SKM-1 (cell line): ENCODE data around the gene FCRLB.
"Not testable (repeated sequence)": the region's sequence is repeated elsewhere in the genome, so short reads cannot be mapped to it uniquely, and the experiment has no call there.

Experiments
- DNase-seq: peaks from one replicate; lab custom pipeline; 2025; ENCODE audit not compliant: unreplicated experiment; lab: John Stamatoyannopoulos, UW

Gene FCRLB, protein sequence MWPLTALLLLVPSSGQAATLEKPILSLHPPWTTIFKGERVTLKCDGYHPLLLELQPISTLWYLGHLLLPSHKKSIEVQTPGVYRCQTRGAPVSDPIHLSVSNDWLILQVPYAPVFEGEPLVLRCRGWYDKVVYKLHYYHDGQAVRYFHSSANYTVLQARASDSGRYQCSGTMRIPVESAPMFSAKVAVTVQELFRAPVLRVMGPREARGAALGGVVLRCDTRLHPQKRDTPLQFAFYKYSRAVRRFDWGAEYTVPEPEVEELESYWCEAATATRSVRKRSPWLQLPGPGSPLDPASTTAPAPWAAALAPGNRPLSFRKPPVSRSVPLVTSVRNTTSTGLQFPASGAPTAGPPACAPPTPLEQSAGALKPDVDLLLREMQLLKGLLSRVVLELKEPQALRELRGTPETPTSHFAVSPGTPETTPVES

DNA sequence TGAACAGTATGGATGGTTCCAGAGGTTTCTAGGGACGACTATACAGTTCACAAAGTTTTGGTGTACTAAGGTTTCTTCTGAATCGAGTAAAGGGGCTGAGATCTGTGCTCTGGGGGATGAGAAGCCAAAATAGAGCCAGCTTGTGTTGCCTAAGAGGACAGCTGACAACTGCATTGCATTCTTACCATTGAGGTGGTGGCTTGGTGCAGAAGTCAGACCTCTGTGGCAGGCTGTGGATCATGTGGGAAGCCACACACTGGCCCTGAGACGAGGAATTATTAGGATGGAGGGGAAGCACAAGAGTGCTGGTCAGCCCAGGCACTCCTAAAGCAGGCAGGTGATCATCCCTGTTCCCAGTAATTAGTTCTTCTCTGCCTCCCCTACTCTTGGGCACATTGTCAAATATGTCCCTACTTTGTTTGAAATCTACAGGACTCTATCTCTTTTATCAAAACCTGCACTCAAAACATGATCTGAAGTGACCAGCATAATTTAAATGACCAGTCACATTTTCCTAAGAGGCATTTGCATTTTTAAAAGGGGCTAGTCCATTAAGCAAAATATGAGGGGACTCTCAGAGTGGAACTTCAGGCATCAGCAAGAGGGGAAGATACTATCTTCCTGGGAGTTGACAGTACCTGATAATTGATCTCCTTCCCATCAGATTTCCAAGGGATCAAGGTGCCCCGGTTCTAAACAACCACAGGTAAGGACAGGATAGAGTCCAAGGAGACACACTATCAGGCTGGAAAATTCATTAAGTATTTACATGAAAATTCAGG, at the start of gene FCRLB:
FCRLB (plus strand) TSS at position 589 of the 782 bp plus-strand sequence. CDS start 1,129 bp downstream, outside the sequence.
- DNase-seq: no peak

GRCh38 chr1:161673437-161673836, 47.9 kb upstream of the FCRLB start:
- DNase-seq: not testable (repeated sequence)

GRCh38 chr1:161674447-161674846, 46.9 kb upstream of the FCRLB start:
- DNase-seq: not testable (repeated sequence)

- not testable (repeated sequence) for DNase-seq
Observed at GRCh38 chr1:161674908-161675307, 46.4 kb upstream of the FCRLB start.

GRCh38 chr1:161676441-161676840, 44.9 kb upstream of the FCRLB start:
- no peak for DNase-seq

GRCh38 chr1:161676958-161677689, 44.2 kb upstream of the FCRLB start:
- DNase-seq: no peak

DNA sequence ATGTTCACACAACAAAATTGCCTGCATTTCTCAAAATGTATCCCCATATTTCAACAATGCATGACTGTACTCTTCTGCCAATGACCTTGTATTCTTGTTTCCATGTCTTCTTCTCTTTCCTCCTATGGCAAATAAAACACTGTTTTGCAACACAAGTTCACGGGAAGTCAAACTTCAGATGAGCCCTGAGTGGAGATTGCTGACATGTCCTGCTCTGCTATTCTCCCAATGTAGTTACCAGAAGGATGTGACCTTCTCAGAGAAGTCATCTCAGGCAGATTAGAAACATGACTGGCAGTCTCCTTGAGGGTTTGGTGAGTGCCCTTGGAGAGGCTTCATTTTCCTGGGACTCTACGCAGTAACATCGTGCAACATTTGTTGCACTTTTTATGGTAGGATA, 42.8 kb upstream of the FCRLB start:
- no peak for DNase-seq

- DNase-seq: no peak
Observed at GRCh38 chr1:161681879-161682278, 39.5 kb upstream of the FCRLB start.

DNA sequence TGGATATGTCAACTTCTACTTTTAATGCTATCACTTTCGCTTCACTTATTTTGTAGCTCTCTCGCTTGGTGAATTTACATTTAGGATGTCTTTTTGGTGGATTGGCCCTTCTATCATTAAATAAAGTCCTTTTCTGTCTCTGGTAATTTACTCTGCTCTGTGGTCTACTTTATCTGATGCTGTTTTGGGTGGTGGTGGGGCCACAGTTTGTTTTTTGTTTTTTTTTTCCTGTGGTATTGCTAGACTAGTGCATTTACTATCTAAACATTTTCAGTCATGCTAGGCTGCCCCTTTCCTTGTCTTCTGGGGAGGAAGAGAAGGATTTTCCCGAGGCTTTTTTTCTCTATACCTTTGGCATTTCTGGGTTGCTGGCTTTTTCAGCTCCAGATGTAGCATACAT, 32.4 kb upstream of the FCRLB start:
- DNase-seq: no peak

DNA sequence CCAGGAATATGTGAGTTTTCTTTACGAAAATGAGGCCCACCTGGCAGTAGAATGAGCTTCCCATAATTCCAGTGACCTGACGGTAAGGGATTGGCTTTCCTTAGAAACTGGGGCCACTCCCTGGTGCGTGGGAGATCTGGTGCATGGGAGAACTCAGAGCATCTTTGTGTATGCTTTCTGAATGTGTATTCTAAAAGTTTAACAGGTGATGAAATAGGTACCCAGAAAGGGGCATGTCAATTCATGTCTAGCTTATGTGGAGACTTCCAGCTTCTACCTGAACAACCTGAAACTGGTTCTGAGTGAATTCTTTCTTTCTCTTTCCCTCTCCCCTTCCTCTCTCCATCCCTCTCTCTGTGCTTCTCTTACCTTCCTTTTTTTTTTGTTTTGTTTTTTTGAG, 29.5 kb upstream of the FCRLB start:
- no peak for DNase-seq

DNA sequence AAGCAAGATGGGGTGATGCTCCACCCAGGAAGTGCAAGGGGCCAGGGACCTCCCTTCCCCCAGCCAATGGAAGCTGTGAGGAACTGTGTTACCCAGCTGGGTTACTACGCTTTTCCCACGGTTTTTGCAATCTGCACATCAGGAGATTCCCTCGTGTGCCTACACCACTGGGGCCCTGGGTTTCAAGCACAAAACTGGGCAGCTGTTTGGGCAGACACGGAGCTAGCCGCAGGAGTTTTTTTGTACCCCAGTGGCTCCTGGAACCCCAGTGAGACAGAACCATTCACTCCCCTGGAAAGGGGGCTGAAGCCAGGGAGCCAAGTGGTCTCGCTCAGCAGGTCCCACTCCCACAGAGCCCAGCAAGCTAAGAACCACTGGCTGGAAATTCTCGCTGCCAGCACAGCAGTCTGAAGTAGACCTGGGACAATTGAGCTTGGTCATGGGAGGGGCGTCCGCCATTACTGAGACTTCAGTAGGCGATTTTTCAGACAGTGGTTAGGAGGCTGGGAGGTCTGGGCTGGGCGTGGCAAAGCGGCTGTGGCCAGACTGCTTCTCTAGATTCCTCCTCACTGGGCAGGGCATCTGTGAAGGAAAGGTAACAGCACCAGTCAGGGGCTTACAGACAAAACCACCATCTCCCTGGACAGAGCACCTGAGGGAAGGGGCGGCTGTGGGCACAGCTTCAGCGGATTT, 28.2 kb upstream of the FCRLB start:
- DNase-seq: not testable (repeated sequence)

DNA sequence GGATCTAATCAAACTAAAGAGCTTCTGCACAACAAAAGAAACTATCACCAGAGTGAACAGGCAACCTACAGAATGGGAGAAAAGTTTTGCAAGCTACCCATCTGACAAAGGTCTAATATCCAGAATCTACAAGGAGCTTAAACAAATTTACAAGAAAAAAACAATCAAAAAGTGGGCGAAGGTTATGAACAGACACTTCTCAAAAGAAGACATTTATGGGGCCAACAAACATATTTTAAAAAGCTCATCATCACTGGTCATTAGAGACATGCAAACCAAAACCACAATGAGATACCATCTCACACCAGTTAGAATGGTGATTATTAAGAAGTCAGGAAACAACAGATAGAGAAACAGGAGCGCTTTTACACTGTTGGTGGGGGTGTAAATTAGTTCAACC, 23.0 kb upstream of the FCRLB start:
- DNase-seq: not testable (repeated sequence)

- DNase-seq: no peak
Observed at GRCh38 chr1:161702250-161702649, 19.1 kb upstream of the FCRLB start.

DNA sequence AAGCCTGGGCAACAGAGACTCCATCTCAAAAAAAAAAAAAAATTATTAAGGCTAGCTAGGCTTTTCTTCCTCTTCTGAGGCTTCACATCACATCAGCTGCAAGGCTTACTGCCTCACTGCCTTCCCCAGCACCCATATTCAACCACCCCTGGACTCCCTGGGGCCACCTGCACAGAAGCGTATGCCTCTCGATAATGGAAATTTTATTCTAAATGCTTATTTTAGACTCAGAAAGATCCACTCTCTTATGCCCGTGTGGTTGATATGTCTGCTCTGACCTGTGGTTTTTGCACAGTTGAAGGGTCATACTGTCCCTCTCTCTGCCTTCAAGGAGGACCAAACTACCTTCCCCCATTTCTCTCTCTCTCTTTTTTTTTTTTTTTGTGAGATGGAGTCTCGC, 15.8 kb upstream of the FCRLB start:
- no peak for DNase-seq

GRCh38 chr1:161706113-161706481, 15.2 kb upstream of the FCRLB start:
- no peak for DNase-seq

DNA sequence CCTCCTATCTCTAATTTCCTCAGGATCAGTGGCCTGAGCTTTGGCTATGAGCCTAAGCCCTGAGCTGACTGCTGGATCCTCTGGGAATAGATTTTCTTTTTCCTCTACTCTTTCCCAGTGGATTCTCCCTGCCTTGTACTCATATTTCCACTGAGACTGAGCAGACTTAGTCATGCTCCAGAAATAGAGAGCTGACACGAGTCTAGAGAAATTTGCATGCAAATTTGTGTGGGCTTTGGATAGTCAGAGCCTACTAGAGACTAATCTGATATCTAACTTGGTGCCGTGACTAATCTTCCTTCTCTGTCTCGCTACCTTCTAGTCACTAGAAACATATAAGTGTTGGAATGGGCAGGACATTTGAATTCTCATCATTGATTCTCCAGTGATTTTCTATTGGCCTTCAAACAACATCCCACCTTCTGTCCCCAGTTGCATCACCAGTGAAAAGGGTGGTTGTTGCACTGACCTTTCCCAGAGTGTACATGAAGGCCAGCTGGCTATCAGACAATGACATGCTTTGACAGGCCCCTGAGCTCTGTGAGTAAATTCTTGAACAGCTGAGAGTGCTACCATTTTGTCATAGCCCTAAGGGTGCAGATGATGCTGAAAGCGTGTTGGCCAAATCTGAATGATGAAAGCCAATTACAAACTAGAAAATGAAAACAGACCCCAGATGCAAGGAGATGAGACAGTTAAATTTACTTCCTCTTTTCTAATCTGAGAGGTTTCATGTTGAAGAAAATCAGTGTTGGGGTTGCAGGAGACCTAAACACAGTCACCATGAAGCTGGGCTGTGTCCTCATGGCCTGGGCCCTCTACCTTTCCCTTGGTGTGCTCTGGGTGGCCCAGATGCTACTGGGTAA, 14.6 kb upstream of the FCRLB start, which contains the start of gene FCRLA:
FCRLA (plus strand) TSS at position 748 of the 866 bp plus-strand sequence; CDS start at position 784, 36 bp downstream.
- no peak for DNase-seq

- no peak for DNase-seq
Observed at GRCh38 chr1:161707503-161707902, 13.8 kb upstream of the FCRLB start.

DNA sequence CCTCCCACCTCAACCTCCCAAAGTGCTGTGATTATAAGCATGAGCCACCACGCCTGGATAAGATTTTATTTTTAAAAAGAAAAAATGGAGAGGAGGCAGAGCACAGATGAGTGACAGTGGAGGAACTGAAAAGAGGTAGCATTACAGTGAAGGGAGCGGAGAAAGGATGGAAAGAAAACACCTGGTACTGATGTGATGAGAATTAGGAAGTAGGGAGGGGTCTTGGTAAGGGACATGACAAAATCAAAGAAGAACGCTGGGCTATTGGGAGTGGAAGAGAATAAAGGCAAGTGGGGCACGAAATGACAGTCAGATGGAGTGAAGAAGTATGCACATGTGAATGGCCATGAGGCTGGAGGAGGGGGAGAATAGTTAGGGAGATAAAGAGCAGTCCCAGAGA, 12.0 kb upstream of the FCRLB start:
- DNase-seq: no peak

DNA sequence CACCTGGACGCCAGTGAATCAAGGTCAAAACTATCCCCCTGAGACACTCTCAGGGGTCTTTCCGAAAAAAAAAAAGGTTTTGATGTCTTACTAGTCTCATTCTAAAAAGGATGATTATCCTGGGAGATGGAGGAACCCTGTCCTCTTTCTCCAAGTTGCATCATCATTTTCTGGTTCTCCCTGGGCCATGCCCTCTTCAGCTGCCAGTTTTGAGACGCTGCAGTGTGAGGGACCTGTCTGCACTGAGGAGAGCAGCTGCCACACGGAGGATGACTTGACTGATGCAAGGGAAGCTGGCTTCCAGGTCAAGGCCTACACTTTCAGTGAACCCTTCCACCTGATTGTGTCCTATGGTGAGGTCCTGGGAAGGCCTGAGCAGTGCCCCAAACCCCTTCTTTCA, 10.8 kb upstream of the FCRLB start:
- no peak for DNase-seq
